Measurements from ENCODE around the gene SRRM5.
"Not testable (repeated sequence)": the region's sequence is repeated elsewhere in the genome, so short reads cannot be mapped to it uniquely, and the experiment has no call there.

SRRM5 gene

DNA sequence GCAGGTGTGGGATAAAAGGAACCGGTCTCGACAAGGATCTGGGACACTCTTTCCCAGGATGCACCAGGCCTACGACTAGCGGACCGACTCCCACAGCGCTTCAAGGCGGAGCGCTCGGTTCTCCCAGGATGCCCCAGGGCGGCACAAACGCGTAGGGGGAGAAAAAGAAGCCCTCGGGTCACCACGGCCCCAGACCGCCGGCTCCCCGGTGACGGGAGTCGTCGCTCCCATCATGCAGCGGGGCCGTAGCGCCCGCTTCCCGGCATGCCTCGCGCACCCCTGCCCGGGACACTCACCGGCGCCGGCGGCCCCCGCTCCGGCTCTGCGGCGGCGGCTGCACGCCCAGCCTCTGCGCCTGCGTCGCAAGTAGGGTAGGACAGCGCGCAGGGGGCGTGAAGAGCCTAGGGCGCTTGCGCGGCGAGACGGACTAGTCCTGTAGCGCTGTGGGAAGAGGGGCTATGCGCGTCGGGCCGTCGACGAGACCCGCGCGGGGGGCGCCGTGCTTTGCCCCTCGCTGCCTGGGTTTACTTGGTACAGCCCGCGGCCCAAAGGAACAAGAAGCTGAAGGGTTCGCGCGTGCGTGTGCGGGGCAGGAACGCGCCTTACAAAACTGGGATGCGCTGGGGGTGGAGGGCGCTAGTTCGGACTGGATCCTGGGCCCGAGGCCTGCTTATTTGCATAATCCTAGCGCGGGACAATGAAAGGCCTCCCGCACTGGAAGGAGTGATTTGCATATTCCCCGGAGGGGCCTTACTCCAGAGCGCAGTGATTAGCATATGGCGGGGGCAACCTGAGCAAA is 7.6 kb downstream of the SRRM5 start, which contains the start of gene ZNF428:
Gene ZNF428 (minus strand): TSS at position 368 of the 799 bp plus-strand sequence. CDS start 5,325 bp downstream, outside the sequence.
- DNase-seq, result peak; percentile 54

DNA sequence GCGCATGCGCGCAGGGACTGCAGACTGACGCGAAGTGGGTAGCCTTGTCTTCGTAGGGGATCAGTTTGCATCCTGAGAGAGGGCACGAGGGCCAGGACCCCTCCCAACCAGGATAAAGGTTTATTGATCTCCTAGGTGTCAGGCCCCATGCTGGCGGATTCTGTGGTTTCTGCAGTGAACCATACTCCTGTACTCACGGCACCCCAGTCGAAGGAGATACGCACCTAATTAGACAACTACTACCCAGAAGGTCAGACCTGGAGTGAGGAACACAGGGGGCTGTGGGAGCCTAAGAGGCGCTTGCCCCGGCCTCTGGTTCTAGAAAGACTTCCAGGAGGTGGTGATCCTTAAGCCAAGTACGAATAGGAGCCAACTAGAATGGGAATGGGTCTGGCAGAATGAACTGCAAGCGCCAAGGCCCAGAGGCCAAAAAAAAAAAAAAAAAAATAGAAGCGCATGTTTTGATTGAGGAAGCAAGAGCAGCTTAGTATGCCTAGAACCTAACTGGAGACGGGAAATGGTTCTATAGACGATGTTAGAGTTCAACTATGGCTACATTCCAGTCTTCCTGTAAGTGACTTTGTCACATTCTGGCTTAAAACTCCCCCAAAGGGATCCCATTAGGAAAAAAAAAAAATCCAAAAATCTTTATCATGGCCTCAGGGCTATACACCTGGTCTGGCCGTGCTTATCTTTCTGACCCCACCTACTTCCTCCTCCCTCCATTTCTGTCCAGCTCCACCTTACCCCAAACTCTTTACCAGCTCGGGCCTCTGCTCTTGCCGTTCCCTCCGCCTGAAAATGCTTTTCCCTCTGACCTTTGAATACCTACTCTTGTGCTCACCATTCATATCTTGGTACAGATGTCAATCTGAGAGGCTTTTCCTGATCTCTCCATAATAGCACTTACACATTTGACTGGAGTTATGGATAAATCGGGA is 8.4 kb downstream of the SRRM5 start:
- no peak for DNase-seq

DNA sequence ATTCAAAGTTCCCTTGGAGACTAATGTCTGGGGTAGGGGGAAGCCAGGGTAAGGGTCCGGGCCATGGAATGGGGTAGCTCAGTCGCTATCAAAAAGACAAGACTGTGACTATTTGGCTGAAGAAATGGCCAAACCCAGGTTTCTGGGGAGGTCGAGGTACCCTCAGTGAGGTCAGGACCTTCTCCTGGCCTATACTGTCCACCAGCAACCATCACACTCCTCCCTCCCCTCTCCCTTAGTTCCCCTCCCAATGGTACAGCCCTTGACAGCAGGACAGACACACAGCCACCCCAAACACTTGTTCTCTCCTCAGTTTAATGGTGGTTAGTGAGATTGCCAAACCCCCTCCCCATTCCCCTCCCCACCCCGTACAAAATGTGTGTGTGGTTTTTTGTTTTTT is 10.2 kb downstream of the SRRM5 start:
- no peak for DNase-seq

DNA sequence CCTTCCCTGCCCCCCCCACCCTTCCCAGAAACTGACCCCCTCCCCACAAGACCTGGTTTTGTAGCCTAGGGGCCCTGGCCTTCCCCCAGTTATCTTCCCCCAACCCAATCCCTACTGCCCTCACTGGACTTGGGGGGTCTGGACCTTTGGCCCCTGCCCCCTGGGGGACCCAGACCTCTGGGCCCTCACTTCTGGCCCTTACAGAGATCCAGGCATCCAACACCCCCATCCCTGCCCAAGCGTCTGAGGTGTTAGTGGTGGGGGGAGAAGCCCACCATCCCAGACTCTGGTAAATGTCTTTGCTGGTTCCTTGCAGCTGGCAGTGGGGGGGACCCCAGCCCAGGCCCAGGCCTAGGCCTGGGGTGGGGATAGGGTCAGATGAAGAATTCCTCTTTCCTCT is 11.1 kb downstream of the SRRM5 start:
- DNase-seq, result no peak

DNA sequence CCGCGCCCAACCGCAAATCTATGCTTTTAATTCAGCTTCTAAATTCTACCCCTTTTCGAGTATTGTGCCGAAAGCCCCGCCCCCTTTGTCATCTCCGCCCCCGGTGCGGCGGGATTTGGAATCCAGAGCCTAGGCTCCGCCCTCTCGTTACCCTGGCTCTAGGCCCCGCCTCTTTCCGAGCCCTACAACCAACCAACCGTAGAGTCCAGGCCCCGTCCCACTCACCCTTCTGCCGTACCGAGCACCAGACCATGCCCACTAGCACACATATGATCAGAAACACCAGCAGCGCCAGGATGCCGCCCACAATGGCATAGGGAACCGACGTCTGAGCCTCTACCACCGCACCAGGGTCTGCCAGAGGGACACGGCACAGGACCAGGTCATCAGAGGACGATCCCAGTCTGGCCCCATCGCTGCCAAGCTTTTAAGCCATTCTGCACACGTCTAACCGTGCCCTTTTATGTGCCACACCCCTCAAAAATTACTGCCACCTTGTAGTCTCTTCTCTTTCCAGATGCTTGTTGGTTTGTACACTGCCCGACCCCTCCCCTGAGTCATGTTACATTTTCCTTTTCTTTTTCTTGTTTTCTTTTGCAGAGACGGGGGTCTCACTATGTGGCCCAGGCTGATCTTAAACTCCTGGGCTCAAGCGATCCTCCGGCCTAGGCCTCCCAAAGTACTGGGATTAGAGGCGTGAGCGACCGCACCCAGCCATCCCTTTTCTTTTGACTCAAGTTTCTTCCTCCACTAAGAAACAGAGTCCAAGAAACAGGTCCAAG is 12.2 kb downstream of the SRRM5 start:
- DNase-seq, result no peak

DNA sequence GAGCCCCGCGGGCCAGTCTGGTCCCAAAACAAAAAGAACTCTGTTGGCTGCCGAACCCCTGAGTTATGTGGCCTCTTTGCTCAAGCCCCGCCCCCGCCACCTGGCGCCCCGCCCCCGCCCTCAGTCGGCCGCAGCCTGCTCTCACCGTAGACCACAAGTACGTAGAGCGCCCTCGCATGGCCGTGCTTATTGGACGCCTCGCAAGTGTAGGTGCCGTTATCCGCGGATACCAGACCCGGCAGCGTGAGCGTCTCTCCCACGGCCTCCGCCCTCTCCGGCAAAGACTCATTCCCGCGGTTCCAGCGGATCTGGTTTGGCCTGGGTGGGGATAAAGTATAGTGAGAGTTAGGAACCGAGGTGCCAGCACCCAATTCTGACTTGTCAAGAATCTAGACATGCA is 13.0 kb downstream of the SRRM5 start:
- DNase-seq, result no peak

DNA sequence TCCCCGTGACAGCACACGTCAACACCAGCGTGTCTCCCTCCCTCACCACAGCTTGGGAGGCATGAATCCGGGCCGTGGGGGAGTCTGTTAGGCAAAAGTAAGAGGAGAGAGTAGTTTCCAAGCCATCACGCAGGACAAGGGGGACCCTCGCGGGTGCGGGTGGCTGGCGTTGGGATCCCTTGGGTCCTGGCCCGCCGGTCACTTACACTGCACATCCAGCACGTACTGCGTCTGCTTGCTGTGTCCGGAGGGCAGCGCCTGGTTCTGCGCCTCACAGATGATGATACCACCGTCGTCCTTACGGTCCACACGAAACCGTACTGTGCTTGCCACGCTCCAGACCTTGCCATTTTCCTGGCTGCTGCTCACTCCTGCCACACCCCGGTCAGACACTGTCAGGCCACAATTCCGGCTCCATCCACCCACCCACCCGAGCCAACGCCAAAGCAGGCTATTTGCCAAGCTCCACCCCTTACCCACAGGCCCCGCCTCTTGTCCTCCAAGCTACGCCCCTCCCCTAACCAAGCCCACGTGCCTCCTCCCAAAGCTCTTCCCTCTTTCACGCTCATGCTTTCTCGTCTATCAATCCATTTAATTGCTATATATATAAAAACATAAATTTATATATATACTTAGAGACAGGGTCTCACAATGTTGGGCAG is 14.2 kb downstream of the SRRM5 start:
- no peak for DNase-seq

DNA sequence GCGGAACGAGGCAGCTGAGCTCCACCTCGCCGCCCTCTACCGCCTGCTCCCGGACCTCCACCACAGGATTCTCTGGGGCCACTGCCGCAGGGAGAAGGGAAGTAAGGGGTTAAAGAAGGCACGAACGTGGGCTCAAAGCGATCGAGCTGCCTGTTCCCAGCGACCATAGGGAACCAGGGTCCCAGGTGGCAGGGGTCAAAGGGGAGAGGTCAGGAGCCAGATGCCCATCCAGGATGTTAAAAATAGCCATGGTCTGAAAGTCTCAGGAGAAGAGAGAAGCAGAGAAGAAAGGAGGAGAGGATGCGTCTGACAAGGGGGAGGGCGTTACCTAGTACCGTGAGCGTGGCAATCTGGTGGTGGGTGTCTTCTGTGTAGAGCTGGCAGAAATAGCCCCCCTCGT is 14.9 kb downstream of the SRRM5 start:
- no peak for DNase-seq

DNA sequence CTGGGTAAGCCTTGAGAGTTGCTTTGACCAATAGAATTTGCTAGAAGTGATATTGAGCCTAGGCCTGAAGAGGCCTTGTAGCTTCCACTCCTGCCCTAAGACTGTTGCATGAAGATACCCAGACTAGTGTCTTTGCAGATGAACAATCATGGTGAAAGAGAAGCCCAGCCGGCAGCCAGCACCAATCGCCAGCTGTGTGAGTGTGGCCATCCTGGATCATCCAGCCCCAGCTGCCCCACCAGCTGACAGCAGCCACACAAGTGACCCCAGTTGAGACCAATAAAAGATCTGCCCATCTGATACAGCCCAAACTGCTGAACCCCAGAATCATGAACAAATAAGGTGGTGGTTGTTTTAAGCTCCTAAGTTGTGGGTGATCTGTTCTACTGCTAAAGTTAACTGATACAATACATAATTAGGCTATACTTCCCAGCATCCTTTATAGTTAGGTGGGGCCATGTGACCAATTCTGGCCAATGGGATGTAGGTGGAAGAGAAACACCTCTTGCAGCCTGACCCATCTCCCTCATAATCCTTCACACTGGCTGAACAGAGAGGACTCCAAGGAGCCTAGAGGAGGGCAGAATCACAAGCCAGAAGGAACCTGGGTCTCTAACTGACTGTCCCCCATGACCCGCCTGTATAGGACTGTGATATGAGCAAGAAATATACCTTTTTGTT is 16.9 kb downstream of the SRRM5 start:
- DNase-seq, result no peak

DNA sequence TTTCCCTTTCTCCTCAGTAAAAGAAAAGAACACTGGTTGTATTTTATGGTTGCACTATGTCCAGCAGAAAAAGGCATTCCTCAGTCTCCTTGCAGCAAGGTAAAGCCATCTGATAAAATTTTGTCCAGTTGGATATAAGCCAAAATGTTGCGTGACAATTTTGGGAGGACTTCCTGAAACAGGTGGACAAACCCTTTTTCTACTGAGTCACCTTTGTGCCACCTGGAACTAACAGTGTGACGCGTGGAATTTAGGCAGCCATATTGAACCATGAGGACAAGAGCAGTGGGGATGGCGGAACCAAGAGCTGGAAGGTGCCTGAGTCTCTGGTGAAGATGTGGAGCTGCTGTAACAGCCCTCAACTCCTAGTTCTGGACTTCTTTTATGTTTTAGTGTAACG is 19.6 kb downstream of the SRRM5 start:
- no peak for DNase-seq

DNA sequence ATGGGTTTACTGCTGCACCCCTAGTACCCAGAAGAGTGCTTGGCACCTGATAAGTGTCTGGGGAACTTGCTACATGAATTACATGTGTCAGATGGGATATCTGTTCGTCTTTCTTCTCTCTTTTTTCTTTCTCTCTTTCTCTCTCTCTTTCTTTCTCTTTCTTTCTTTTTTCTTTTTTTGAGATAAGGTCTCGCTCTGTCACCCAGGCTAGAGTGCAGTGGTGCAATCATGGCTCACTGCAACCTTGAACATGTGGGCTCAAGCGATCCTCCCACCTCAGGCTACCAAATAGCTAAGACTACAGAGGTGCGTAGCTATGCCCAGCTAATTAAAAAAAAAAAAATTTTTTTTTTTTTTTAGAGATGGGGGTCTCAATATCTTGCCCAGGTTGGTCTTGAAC is 21.6 kb downstream of the SRRM5 start:
- no peak for DNase-seq

DNA sequence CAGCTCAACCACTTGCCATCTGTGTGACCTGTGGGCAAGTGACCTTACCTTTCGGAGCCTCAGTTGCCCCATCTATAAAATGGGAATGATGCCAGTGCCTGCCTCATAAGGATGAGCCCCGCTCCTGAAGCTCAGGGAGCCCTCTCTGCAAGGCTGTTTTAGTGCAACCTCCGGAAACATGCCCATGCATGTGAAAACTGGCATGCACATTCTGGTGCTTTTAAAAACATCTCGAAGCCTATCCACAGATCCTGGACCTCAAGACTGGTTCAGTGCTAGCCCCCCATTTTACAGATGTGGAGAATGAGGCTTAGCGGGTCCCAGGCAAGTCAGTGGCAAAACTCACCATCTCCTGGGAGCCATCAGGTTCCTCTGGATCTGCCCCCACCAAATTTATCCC is 22.2 kb downstream of the SRRM5 start:
- DNase-seq, result no peak

DNA sequence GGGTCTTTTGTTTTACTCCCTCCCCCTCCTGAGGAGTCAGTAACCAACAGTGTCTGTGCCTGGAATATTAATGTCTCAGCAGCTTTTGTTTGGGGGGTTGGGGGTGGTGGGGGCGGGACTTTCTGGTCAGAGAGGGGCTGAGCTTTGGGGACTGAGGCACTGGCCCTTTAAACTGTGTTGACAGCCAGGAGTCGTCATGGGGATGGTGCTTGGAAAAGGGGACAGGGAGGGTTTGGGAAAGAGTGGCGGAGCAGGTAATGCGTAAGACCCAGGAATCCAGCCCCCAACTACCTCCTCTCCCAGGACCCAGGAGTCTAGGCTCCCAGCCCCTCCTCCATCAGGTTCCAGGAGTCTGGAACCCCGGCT is 22.6 kb downstream of the SRRM5 start:
- no peak for DNase-seq

DNA sequence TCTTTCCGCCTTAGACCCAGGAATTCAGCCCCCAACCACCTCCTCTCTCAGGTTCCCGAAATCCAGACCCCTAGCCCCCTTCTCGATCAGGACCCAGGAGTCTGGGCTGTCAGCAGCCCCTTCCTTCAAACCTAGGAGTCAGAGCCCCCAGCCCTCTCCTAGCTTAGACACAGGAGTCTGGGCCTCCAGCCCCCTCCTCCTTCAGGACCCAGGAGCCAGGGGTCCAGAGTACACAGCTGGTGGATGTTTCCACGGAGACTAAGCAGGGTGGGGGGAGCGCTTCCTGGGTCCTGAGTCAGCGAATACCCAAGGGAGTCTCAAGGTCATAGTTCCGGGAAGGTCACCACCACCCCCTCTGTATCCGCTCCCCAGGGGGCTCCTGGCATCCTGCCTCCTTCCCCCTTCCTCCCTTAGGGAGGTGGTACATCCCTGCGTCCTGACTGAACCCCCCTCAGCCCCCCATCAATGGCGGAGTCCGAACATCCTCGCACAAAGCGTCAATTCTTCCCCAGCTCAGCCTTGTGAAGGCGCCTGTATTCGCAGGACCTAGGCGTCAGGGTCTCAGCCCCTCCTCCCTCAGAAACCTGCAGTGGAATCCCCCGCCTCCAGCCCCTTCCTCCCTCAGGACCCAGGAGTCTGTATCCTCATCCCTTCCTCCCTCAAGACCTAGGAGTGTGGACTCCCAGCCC is 23.1 kb downstream of the SRRM5 start:
- DNase-seq, result no peak

DNA sequence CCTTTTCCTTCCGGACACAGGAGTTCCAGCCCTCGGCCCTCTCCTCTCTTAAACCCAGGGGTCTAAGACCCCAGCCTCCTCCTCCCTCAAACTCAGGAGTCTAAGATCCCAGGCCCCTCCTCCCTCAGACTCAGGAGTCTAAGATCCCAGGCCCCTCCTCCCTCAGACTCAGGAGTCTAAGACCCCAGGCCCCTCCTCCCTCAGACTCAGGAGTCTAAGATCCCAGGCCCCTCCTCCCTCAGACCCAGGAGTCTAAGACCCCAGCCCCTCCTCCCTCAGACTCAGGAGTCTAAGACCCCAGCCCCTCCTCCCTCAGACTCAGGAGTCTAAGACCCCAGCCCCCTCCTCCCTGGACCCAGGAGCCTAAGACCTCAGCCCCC is 23.7 kb downstream of the SRRM5 start:
- DNase-seq, result not testable (repeated sequence)

DNA sequence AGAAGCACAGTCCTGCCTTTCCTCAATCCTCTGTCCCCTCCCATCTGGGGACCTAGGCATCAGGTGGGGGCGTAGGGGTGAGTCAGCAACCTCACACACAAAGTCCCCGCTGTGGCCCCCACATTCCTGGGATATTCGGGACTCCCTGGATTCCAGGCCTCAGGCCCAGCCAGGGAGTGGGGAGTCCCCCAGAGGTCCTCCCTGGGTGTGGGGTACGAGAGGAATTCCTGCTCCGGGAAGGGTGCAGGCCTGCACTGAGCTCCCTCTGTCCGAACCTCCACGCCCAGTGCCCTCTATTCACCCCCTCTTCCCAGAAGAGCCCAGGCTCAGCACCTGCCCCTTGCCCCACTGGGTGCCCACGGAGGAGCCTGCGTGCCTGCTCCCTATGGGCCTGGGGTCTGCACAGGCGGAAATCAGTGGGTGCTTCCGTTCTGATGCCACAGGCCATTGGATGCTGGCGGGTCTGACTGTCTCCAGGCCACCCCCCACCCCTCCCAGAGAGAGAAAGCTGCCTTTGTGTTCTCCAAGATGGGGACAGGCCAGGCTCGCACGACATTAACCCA is 24.3 kb downstream of the SRRM5 start:
- DNase-seq, result no peak

DNA sequence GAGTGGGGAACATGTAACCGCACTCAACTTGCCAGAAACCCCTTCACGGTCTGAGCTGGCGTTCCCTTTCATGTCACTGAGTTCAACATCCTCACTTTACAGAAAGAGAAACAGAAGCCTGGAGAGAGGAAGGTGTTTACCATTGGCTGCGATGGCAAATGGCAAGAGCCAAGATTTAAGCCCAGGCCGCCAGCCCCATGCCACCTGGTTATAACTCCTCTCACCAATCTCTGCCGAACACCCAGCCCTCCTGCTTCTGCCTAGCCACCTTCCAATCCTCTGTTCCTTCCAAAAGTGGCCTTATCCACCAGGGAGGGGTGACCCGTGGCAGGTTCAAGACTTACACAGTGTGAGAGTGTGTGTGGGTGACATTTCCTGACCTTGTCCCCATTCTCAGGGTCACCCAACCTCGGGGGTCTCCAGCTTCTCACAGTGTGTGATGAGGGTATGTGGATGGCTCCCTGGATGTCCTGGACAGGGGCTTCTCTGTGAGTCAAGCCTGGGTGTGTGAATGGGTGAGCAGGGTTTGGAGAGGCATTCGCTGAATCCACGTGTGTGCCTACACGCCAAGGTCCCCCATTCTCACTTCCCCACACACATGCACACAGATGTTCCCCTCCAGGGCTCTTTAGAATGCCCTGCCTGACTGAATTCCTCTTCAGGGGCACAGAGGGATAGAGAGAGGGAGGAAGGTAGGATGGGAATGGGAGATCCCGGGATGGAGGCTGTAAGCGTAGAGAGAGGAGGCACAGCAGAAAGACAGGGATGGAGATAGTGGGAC is 26.5 kb downstream of the SRRM5 start:
- DNase-seq, result no peak

DNA sequence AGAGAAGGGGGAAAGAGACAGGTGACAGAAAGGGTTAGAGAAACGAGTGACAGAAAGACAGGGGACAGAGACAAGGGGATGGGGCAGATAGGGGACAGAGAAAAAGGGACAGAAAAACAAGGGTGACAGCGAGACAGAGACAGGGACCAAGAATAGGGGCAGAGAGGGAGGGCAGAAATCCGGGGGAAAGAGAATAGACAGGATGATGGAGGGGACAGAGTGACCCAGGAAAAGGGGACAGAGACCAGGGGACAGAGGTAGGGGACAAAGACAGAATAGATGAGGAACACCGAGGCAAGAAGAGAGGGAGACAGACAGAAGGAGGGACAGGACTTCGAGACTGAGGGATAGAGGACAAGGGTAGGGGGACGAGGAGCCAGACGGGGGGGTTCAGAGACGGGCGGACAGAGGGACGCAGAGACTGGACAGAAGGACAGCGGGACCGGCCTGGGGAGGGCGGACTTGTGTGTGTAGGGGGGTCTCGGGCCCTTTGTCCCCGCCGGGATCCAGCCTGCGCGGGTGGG is 27.2 kb downstream of the SRRM5 start:
- no peak for DNase-seq

DNA sequence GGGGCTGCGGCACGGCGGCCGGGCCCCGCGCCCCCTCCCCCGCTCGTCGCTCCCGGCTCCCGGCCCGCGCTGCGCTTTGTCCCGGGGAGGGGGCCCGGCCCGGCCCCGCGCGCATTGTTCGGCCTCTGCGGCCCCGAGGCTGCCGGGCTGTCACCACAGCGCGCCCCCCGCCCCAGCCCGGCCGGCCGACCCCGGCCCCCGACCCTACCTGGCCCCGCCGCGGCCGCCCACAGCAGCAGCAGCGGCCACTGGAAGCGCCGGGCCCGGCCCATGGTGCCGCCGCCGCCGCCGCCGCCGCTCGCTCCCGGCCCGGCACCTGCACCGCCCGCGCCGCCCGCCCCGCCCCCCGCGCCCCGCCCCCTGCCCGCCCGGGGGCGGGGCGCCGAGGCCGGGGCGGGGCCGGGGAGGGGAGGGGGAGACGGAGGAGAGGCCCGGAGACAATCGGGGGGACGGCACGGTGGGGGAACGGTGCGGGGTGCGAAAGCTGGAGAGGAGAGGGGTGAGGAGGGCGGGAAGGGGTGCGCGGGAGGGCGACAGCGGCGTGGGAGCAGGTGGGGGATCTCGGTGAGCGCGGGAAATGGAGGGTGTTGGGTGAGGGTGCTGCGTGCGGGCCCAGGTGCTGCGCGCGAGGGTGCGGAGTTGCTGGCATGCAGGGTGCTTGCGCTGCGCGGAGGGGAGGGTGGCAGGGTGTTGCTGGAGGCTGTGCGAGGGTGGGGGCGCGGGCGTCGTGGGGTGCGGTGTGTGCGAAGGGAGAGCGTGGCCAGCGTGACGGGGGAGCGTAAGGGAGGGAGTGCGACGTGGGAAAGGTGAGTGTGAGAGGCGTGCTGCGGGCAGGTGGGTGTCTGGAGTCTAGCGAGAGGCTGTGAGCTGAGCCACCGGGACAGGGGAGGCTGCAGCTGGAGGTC is 27.9 kb downstream of the SRRM5 start, which contains the start of gene CADM4:
Gene CADM4 (minus strand): TSS at position 332 of the 905 bp plus-strand sequence. CDS start 60 bp downstream, at position 272.
- no peak for DNase-seq

All from NCI-H2081 treated with DMSO at 0.1 percent for 48 hours (cell line).